K562 (cell line): Measurements from ENCODE around the gene SEMA3F. TPM values are rescaled to one million over a fixed set of nuclear protein-coding genes. Genes with fewer than 3 reads are reported as not detected.
A peak's percentile ranks its signal among the peaks of the same experiment; 100 is the strongest.
"Not testable (repeated sequence)": the region's sequence is repeated elsewhere in the genome, so short reads cannot be mapped to it uniquely, and the experiment has no call there.

Experiments
- ATAC-seq: fragments of 200-7000 bp; cut with Tn5 transposase; 3 replicates; pipeline ENCODE4 v1.9.1; 2020; ENCODE audit warnings: moderate library complexity
- BruUV-seq: library from RNA; stranded (reverse); fragments of 400-500 nt; replicated peaks from 2 replicates; lab custom pipeline; 2021; lab: Mats Ljungman, UMichigan
- CTCF ChIA-PET: fragments of 300-600 bp; formaldehyde crosslinking; extraction: SDS; loops from one replicate; lab custom pipeline; 2021; ENCODE audit warnings: low intra/inter-chr PET ratio; lab: Yijun Ruan, JAX
- POLR2A ChIA-PET: fragments of 300-600, 350-650 bp; sonication (Branson Sonifier 250); formaldehyde crosslinking; extraction: SDS; loops from one replicate; lab custom pipeline; 2021; ENCODE audit warnings: antibody characterized with exemption, inconsistent platforms; lab: Yijun Ruan, JAX
- DNase-seq, 4 experiments: peaks; one replicate each; pipeline versions ENCODE4 v3.0.0 to v3.0.0-alpha.2; 2011 to 2018; ENCODE audit warnings: low spot score in 3 of 4, mixed read lengths in 3 of 4; ENCODE audit errors: extremely low read depth in 1 of 4
- FAIRE-seq: peaks from 2 replicates; lab custom pipeline; 2011; peaks lifted over from hg19 to GRCh38; lab: Jason Lieb, UNC
- H2AFZ ChIP-seq: 2 replicates; pipeline ENCODE4 v1.6.0; 2011; ENCODE audit warnings: low read depth, low read length, control low read depth, inconsistent platforms
- H3K27ac ChIP-seq: fragments of 200-600 bp; 3 replicates; pipeline ENCODE4 v1.8.0; 2011; ENCODE audit warnings: low read depth, mild to moderate bottlenecking, control low read depth, inconsistent platforms, low read length, moderate library complexity, mixed read lengths; ENCODE audit errors: extremely low read depth
- H3K27me3 ChIP-seq, 2 experiments: fragments of 300-600 bp in 1 of 2; 2 replicates in 1 of 2; 3 replicates in 1 of 2; pipeline versions ENCODE4 v1.6.0 to v1.8.0; 2011; ENCODE audit warnings: inconsistent platforms in 2 of 2, low read length in 2 of 2, mild to moderate bottlenecking in 1 of 2, mixed read lengths in 1 of 2, moderate library complexity in 1 of 2; ENCODE audit not compliant: control insufficient read depth in 2 of 2, insufficient read depth in 2 of 2
- H3K36me3 ChIP-seq: fragments of 300-600 bp; 3 replicates; pipeline ENCODE4 v1.8.0; 2011; ENCODE audit warnings: mild to moderate bottlenecking, low read length, inconsistent platforms; ENCODE audit not compliant: control insufficient read depth, insufficient read depth
- H3K4me1 ChIP-seq, 2 experiments: fragments of 200-600 bp in 1 of 2; replicated peaks in 1 of 2; 2 replicates in 1 of 2; 3 replicates in 1 of 2; pipeline versions ENCODE4 v1.5.1 to v1.8.0; 2011; ENCODE audit warnings: inconsistent platforms in 2 of 2, low read length in 2 of 2, mild to moderate bottlenecking in 1 of 2, mixed read lengths in 1 of 2, moderate library complexity in 1 of 2; ENCODE audit not compliant: control insufficient read depth in 2 of 2, insufficient read depth in 2 of 2
- H3K4me2 ChIP-seq: 2 replicates; pipeline ENCODE4 v1.6.1; 2011; ENCODE audit warnings: low read length, control low read depth, inconsistent platforms, mixed read lengths; ENCODE audit not compliant: insufficient read depth
- H3K4me3 ChIP-seq: fragments of 200-600 bp; sonication (generic), shearing (Covaris generic); 2 replicates; pipeline ENCODE4 v1.5.1; 2016; ENCODE audit warnings: control low read depth, inconsistent platforms
- H3K79me2 ChIP-seq: fragments of 200-600 bp; 3 replicates; pipeline ENCODE4 v1.8.0; 2011; ENCODE audit warnings: low read length, inconsistent platforms; ENCODE audit not compliant: control insufficient read depth, insufficient read depth
- H3K9ac ChIP-seq, 2 experiments: 2 replicates each; pipeline versions ENCODE4 v1.6.0 to v1.6.1; 2011; ENCODE audit warnings: low read depth in 2 of 2, low read length in 2 of 2, control low read depth in 1 of 2, inconsistent platforms in 1 of 2, mild to moderate bottlenecking in 1 of 2, mixed read lengths in 1 of 2; ENCODE audit not compliant: insufficient read depth in 1 of 2
- H3K9me1 ChIP-seq: one replicate; pipeline ENCODE4 v1.6.0; 2011; ENCODE audit warnings: inconsistent platforms, mild to moderate bottlenecking, low read length, moderate library complexity; ENCODE audit not compliant: control insufficient read depth, insufficient read depth
- H3K9me3 ChIP-seq: replicated peaks from 2 replicates; pipeline ENCODE4 v1.5.1; 2011; ENCODE audit warnings: low read depth, low read length, inconsistent platforms; ENCODE audit not compliant: control insufficient read depth, insufficient read depth
- H4K20me1 ChIP-seq: replicated peaks from 2 replicates; pipeline ENCODE4 v1.6.1; 2011; ENCODE audit warnings: low read length, inconsistent platforms, mixed read lengths; ENCODE audit not compliant: control insufficient read depth, insufficient read depth
- ATF3 ChIP-seq, 2 experiments: fragments of 450-650 bp in 1 of 2; sonication (generic) in 1 of 2; formaldehyde crosslinking in 1 of 2; IDR thresholded peaks in 1 of 2; conservative IDR thresholded peaks in 1 of 2; 2 replicates each; pipeline versions ENCODE4 v1.6.1 to v1.8.1; 2016 to 2023; ENCODE audit warnings: mild to moderate bottlenecking in 2 of 2, moderate library complexity in 2 of 2, inconsistent platforms in 1 of 2, missing genetic modification reagents in 1 of 2
- BCOR ChIP-seq: fragments of 450-650 bp; IDR thresholded peaks from 2 replicates; pipeline ENCODE4 v1.6.1; 2016
- CTBP1 ChIP-seq: fragments of 450-650 bp; IDR thresholded peaks from 2 replicates; pipeline ENCODE4 v1.6.1; 2016; ENCODE audit warnings: borderline replicate concordance
- MECOM ChIP-seq: fragments of 250-450 bp; sonication (Bioruptor Pico); IDR thresholded peaks from 2 replicates; pipeline ENCODE4 v1.8.0; 2022; ENCODE audit warnings: inconsistent platforms
- MNT ChIP-seq, 2 experiments: fragments of 450-650 bp; conservative IDR thresholded peaks; 2 replicates each; pipeline ENCODE4 v1.6.1; 2017; ENCODE audit warnings: mild to moderate bottlenecking in 2 of 2, moderate library complexity in 2 of 2
- PPARD ChIP-seq: fragments of 250-450 bp; sonication (Bioruptor Pico); IDR thresholded peaks from 2 replicates; pipeline ENCODE4 v1.8.0; 2022; ENCODE audit warnings: inconsistent platforms, mild to moderate bottlenecking, moderate library complexity
- RBM25 ChIP-seq: fragments of 200-400 bp; formaldehyde crosslinking; IDR thresholded peaks from 2 replicates; pipeline ENCODE4 v1.6.1; 2018; ENCODE audit warnings: low read length, low read depth, moderate library complexity; ENCODE audit not compliant: severe bottlenecking
- SMAD1 ChIP-seq: fragments of 150-350 bp; IDR thresholded peaks from 2 replicates; pipeline ENCODE4 v1.6.1; 2014; ENCODE audit warnings: low read length, low read depth; ENCODE audit not compliant: partially characterized antibody
- SMARCA4 ChIP-seq: fragments of 450-650 bp; IDR thresholded peaks from 2 replicates; pipeline ENCODE4 v1.6.1; 2016
- SMARCA5 ChIP-seq: fragments of 450-650 bp; IDR thresholded peaks from 2 replicates; pipeline ENCODE4 v1.6.1; 2016
- TOE1 ChIP-seq, 2 experiments: fragments of 450-650 bp in 1 of 2; sonication (generic) in 1 of 2; formaldehyde crosslinking in 1 of 2; IDR thresholded peaks; 2 replicates each; pipeline versions ENCODE4 v1.7.1 to v1.8.0; 2016 to 2022; ENCODE audit warnings: borderline replicate concordance in 2 of 2, mild to moderate bottlenecking in 2 of 2, antibody characterized with exemption in 1 of 2, inconsistent platforms in 1 of 2, low read depth in 1 of 2, missing genetic modification reagents in 1 of 2, moderate library complexity in 1 of 2
- XRCC4 ChIP-seq: IDR thresholded peaks from one replicate; pipeline ENCODE4 v1.6.1; 2011; ENCODE audit not compliant: insufficient read depth, insufficient read length; ENCODE audit errors: extremely low read depth
- ZFP36 ChIP-seq: fragments of 150-350 bp; IDR thresholded peaks from 2 replicates; pipeline ENCODE4 v1.6.1; 2018; ENCODE audit warnings: low read length, low read depth; ENCODE audit not compliant: partially characterized antibody
- ZNF384 ChIP-seq: IDR thresholded peaks from 2 replicates; pipeline ENCODE4 v1.6.1; 2012; ENCODE audit warnings: low read depth, low read length, improper control_type of control experiment
- ZNF436 ChIP-seq: fragments of 250-450, 450-650 bp; sonication (Bioruptor Pico); formaldehyde crosslinking; IDR thresholded peaks from 2 replicates; pipeline ENCODE4 v1.7.0; 2020; ENCODE audit warnings: mild to moderate bottlenecking
- ZNF75A ChIP-seq: fragments of 450-650 bp; formaldehyde crosslinking; IDR thresholded peaks from 2 replicates; pipeline ENCODE4 v1.4.0; 2020; ENCODE audit warnings: mild to moderate bottlenecking
- ZNF76 ChIP-seq: fragments of 250-450 bp; sonication (Bioruptor Pico); IDR thresholded peaks from 2 replicates; pipeline ENCODE4 v1.4.0; 2020; ENCODE audit warnings: mild to moderate bottlenecking, moderate library complexity, borderline replicate concordance
- WGBS: fragments of 100-300 bp; shearing (Covaris generic); methylation state at CpG from one replicate; pipeline ENCODE4 v1.1.6; 2016; ENCODE audit warnings: low coverage, mixed read lengths; ENCODE audit not compliant: insufficient coverage; ENCODE audit errors: missing lambda C conversion rate; 5-methylcytosine and 5-hydroxymethylcytosine counted together
- in situ Hi-C: fragments of 300-500 bp; cut with MboI; formaldehyde crosslinking; loops from 4 replicates; pipeline ENCODE4 v1.15.0; 2018; ENCODE audit warnings: inconsistent platforms, mixed read lengths
- intact Hi-C: fragments of 100-400 bp; cut with micrococcal nuclease; formaldehyde crosslinking; loops from 2 replicates; pipeline ENCODE4 v1.14.2; 2022
- polyA plus RNA-seq, 8 experiments: library from polyadenylated mRNA; depleted of rRNA in 4 of 8; stranded (reverse) in 5 of 8; unstranded in 3 of 8; fragments of >200 nt; fragmentation: Nextera tagmentation in 2 of 8; fragmentation: Illumina TruSeq in 1 of 8; extraction: Ambion mirVana in 2 of 8; extraction: Trizol in 1 of 8; gene quantifications; 2 replicates each; pipeline versions ENCODE4 v1.2.1 to v1.2.3, GENCODE V29; 2011 to 2014; ENCODE audit warnings: inconsistent platforms in 1 of 8, missing spikeins in 1 of 8
- total RNA-seq, 7 experiments: library from RNA; depleted of rRNA in 6 of 7; stranded (reverse); fragments of >200 nt in 6 of 7; fragmentation: Illumina TruSeq in 2 of 7; extraction: Trizol in 2 of 7; gene quantifications; 2 replicates each; pipeline versions ENCODE4 v1.2.1 to v1.2.3, GENCODE V29; 2011 to 2021; ENCODE audit warnings: low replicate concordance in 1 of 7

SEMA3F gene
- total and polyA plus RNA-seq, 9 of the 15 experiments (the other 6 are each of a cell fraction or from before 2014, with no cell fraction given): 0.58 to 3.0 (median 2.0) TPM; not detected in 2

- POLR2A ChIA-PET: interaction anchor here (1.7 kb wide), 1 partner anchor 9 kb away, joined by 6 read pairs; no protein-coding TSS in a partner anchor
- H3K4me1 ChIP-seq, in situ Hi-C loops: not testable (repeated sequence)
Observed at GRCh38 chr3:50211368-50211717, 56.2 kb downstream of the SEMA3F start.

GRCh38 chr3:50211930-50212329 lies 56.8 kb downstream of the SEMA3F start:
- Histone ChIP-seq H3K36me3 (no peaks in the 10 kb centered on the region), H2AFZ (no peak overlapping the region), H4K20me1 (no peaks in the 10 kb centered on the region), H3K9me3 (no peaks in the 10 kb centered on the region), H3K9me1 (no peaks in the 10 kb centered on the region), H3K79me2 (no peaks in the 10 kb centered on the region), H3K4me2 (no peak overlapping the region), H3K4me1 (no peaks in the 10 kb centered on the region; a peak in 2 of 5 replicates), H3K9ac (no peak overlapping the region), H3K27ac (no peak overlapping the region), H3K4me3 (no peak overlapping the region), H3K27me3 (peaks cover 0 to 18% of the 10 kb centered on the region in 2 experiments; a peak in 3 of 5 replicates)
- WGBS: 17% methylated on average over 2 of the region's 2 CpGs
- in situ Hi-C loops: no loop called here
- ChIA-PET CTCF (no interaction called here), POLR2A (interaction anchor here (0.5 to 1.7 kb wide), 2 partner anchors 10 to 115 kb away, joined by 3 to 6 read pairs; no protein-coding TSS in a partner anchor)
- FAIRE-seq: no peak
- no peak for ATAC-seq
- intact Hi-C loops: no loop called here
- no TSS peak for BruUV-seq
- no peak for DNase-seq
- TF ChIP-seq SMARCA4 (no peak), XRCC4 (no peak), TOE1 (IDR thresholded peaks at IDR 0.05; ENCODE audit: borderline replicate concordance) (no peak), TOE1 (CRISPR knock-in tag; IDR thresholded peaks at IDR 0.05; ENCODE audit: borderline replicate concordance, low read depth) (no peak), PPARD (CRISPR knock-in tag) (no peak), ZNF76 (CRISPR knock-in tag) (no peak), CTBP1 (no peak), MECOM (CRISPR knock-in tag) (no peak), SMAD1 (no peak), MNT (conservative IDR thresholded peaks at IDR 0.05) (no peak), ZNF75A (CRISPR knock-in tag) (no peak), ATF3 (IDR thresholded peaks at IDR 0.05) (no peak), ATF3 (CRISPR knock-in tag; conservative IDR thresholded peaks at IDR 0.05) (no peak)

More at GRCh38 chr3:50211368-50211717, 56.2 kb downstream of the SEMA3F start:
- BruUV-seq, CTCF ChIA-PET, H3K4me2 ChIP-seq, H3K9me1 ChIP-seq, ATAC-seq, H3K27ac ChIP-seq, FAIRE-seq, H3K79me2 ChIP-seq, H3K9ac ChIP-seq, DNase-seq, intact Hi-C loops, H3K36me3 ChIP-seq, H2AFZ ChIP-seq, H4K20me1 ChIP-seq, H3K4me3 ChIP-seq, H3K9me3 ChIP-seq: not testable (repeated sequence)
- TF ChIP-seq RBM25: peak; percentile 49
- 0 out of 2 replicates have a peak, but pooled peaks have one; percentile 23 for TF ChIP-seq ZNF384
- peak; percentile 94 for TF ChIP-seq ZFP36
- TF ChIP-seq ZNF436: peak; percentile 71; the same call in 1 of the 2 replicates
- TF ChIP-seq SMARCA5: 0 out of 2 replicates have a peak, but pooled peaks have one; percentile 60
- peak; percentile 67 for TF ChIP-seq BCOR
- WGBS: 29% methylated on average over 4 of the region's 5 CpGs
- H3K27me3 ChIP-seq: peaks cover 0 to 18% of the 10 kb centered on the region in 2 experiments; a peak in 3 of 5 replicates
